Liver (tissue), 9 donors: ENCODE results near the gene CUEDC1. TPM values are rescaled to one million over a fixed set of nuclear protein-coding genes. Genes with fewer than 3 reads are reported as not detected.

Experiments
- DNase-seq: peaks from one replicate; pipeline ENCODE4 v3.0.0-alpha.2; 2017; ENCODE audit warnings: low spot score
- H3K27ac ChIP-seq, 2 donors: one replicate each; pipeline ENCODE4 v1.7.0; 2013; ENCODE audit warnings: inconsistent platforms in 2 of 2, low read length in 2 of 2, control low read depth in 1 of 2, low read depth in 1 of 2, mild to moderate bottlenecking in 1 of 2
- H3K27me3 ChIP-seq, 4 donors: one replicate each; pipeline versions ENCODE4 v1.6.1 to v1.7.0; 2013; ENCODE audit warnings: low read length in 3 of 4, inconsistent platforms in 1 of 4, mild to moderate bottlenecking in 1 of 4, moderate library complexity in 1 of 4; ENCODE audit not compliant: control insufficient read depth in 4 of 4, insufficient read depth in 4 of 4
- H3K36me3 ChIP-seq, 4 donors: one replicate each; pipeline versions ENCODE4 v1.6.1 to v1.7.0; 2013; ENCODE audit warnings: low read length in 3 of 4, mild to moderate bottlenecking in 3 of 4, low read depth in 1 of 4, moderate library complexity in 1 of 4; ENCODE audit not compliant: control insufficient read depth in 4 of 4, insufficient read depth in 3 of 4
- H3K4me1 ChIP-seq, 4 donors: one replicate each; pipeline versions ENCODE4 v1.6.1 to v1.7.0; 2013; ENCODE audit warnings: low read length in 3 of 4, mild to moderate bottlenecking in 3 of 4, moderate library complexity in 1 of 4; ENCODE audit not compliant: control insufficient read depth in 4 of 4, insufficient read depth in 4 of 4
- H3K4me3 ChIP-seq, 3 donors: one replicate each; pipeline versions ENCODE4 v1.6.1 to v1.7.0; 2013; ENCODE audit warnings: low read length in 3 of 3, control low read depth in 1 of 3, low read depth in 1 of 3, mild to moderate bottlenecking in 1 of 3
- H3K9ac ChIP-seq, 2 donors: one replicate each; pipeline ENCODE4 v1.7.0; 2013; ENCODE audit warnings: low read length in 2 of 2, mild to moderate bottlenecking in 2 of 2, moderate library complexity in 2 of 2, control low read depth in 1 of 2, low read depth in 1 of 2
- H3K9me3 ChIP-seq, 4 donors: one replicate each; pipeline versions ENCODE4 v1.6.1 to v1.7.0; 2013; ENCODE audit warnings: low read length in 3 of 4; ENCODE audit not compliant: control insufficient read depth in 4 of 4
- EGR1 ChIP-seq, 2 donors: IDR thresholded peaks; 2 replicates each; pipeline ENCODE4 v1.6.1; 2016 to 2018; ENCODE audit warnings: antibody characterized with exemption in 2 of 2, low read depth in 2 of 2
- FOXA1 ChIP-seq: IDR thresholded peaks from 2 replicates; pipeline ENCODE4 v1.6.1; 2016; ENCODE audit warnings: antibody characterized with exemption
- FOXA2 ChIP-seq: IDR thresholded peaks from 2 replicates; pipeline ENCODE4 v1.6.1; 2016; ENCODE audit warnings: antibody characterized with exemption
- GABPA ChIP-seq, 2 donors: IDR thresholded peaks in 1 of 2; conservative IDR thresholded peaks in 1 of 2; 2 replicates each; pipeline ENCODE4 v1.6.1; 2016; ENCODE audit warnings: antibody characterized with exemption in 2 of 2, mild to moderate bottlenecking in 1 of 2, moderate library complexity in 1 of 2
- HNF4A ChIP-seq, 2 donors: conservative IDR thresholded peaks; 2 replicates each; pipeline ENCODE4 v1.6.1; 2016; ENCODE audit warnings: antibody characterized with exemption in 2 of 2, mild to moderate bottlenecking in 2 of 2
- JUND ChIP-seq, 2 donors: IDR thresholded peaks; 2 replicates each; pipeline ENCODE4 v1.6.1; 2016; ENCODE audit warnings: antibody characterized with exemption in 2 of 2
- NR2F2 ChIP-seq: IDR thresholded peaks from 2 replicates; pipeline ENCODE4 v1.6.1; 2016; ENCODE audit warnings: antibody characterized with exemption
- RAD21 ChIP-seq, 2 donors: IDR thresholded peaks; 2 replicates each; pipeline ENCODE4 v1.6.1; 2016; ENCODE audit warnings: antibody characterized with exemption in 2 of 2, mild to moderate bottlenecking in 2 of 2
- RXRA ChIP-seq, 2 donors: IDR thresholded peaks; 2 replicates each; pipeline ENCODE4 v1.6.1; 2017 to 2018; ENCODE audit warnings: antibody characterized with exemption in 2 of 2, mild to moderate bottlenecking in 1 of 2
- SP1 ChIP-seq: IDR thresholded peaks from 2 replicates; pipeline ENCODE4 v1.6.1; 2018; ENCODE audit warnings: antibody characterized with exemption, mild to moderate bottlenecking
- TAF1 ChIP-seq: conservative IDR thresholded peaks from 2 replicates; pipeline ENCODE4 v1.6.1; 2016; ENCODE audit warnings: antibody characterized with exemption, mild to moderate bottlenecking
- YY1 ChIP-seq: IDR thresholded peaks from 2 replicates; pipeline ENCODE4 v1.6.1; 2016; ENCODE audit warnings: antibody characterized with exemption, mild to moderate bottlenecking
- WGBS: extraction: QIAGEN DNeasy Blood & Tissue Kit; methylation state at CpG from one replicate; pipeline ENCODE4 v1.1.7; 2013; 5-methylcytosine and 5-hydroxymethylcytosine counted together
- polyA plus RNA-seq, 2 donors: library from polyadenylated mRNA; stranded (reverse) in 1 of 2; unstranded in 1 of 2; fragments of 200-250 nt in 1 of 2; fragments of >200 nt in 1 of 2; fragmentation: Nextera tagmentation in 1 of 2; extraction: Ambion mirVana in 1 of 2; gene quantifications; one replicate each; pipeline versions ENCODE4 v1.2.1 to v1.2.3, GENCODE V29; 2013 to 2015
- total RNA-seq, 2 donors: library from RNA; depleted of rRNA; stranded (reverse); fragments of >200 nt; gene quantifications; one replicate each; pipeline ENCODE4 v1.2.3, GENCODE V29; 2014
- TF ChIP-seq, protein P1 (sequence below): IDR thresholded peaks from 2 replicates; pipeline ENCODE4 v1.6.1; 2016; ENCODE audit warnings: antibody characterized with exemption
- TF ChIP-seq, protein P2 (sequence below): fragments of 150-350 bp; IDR thresholded peaks from 2 replicates; pipeline ENCODE4 v1.5.1; 2017; ENCODE audit warnings: improper control_type of control experiment, low read depth, low read length; ENCODE audit not compliant: missing input control
- TF ChIP-seq, protein P3 (sequence below): IDR thresholded peaks from 2 replicates; pipeline ENCODE4 v1.6.1; 2016; ENCODE audit warnings: antibody characterized with exemption, mild to moderate bottlenecking
- TF ChIP-seq, protein P4 (sequence below): IDR thresholded peaks from 2 replicates; pipeline ENCODE4 v1.6.1; 2016; ENCODE audit warnings: antibody characterized with exemption
- TF ChIP-seq, protein P5 (sequence below): IDR thresholded peaks from 2 replicates; pipeline ENCODE4 v1.6.1; 2016; ENCODE audit warnings: antibody characterized with exemption
- donor health status: healthy.
- donor health status: healthy.
- donor health status: healthy.
- donor health status: healthy.
- donor health status: healthy.

Gene CUEDC1
- total and polyA plus RNA-seq, 4 donors: 2.6 to 4.9 (median 3.4) TPM

DNA sequence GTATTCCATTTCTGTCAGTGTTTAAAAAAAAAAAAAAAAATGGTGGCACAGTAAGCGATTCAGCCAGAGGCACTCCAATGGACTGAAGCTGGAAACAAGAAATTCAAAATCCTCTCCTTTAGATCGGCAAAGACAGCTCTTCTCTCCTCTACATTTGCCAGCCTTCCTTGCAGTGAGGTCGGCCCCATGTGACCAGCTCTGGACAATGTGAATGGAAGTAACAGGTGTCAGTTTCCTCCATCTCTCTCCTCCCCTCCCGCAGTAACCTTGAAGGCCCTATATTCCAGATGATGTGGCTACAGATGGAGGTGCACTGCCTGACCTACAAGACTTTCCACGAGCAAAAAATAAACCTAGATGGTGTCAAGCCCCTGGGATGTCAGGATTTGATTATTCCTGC is 15.0 kb downstream of the CUEDC1 start:
- no peak overlapping the region for H3K4me3 ChIP-seq
- H3K4me1 ChIP-seq: peaks cover 0 to 6% (median 3%) of the 10 kb centered on the region in 4 donors
- DNase-seq: no peak
- H3K9me3 ChIP-seq: no peaks in the 10 kb centered on the region
- no peaks in the 10 kb centered on the region for H3K27me3 ChIP-seq
- WGBS: 88% methylated on average over 5 of the region's 5 CpGs
- H3K27ac ChIP-seq: no peak overlapping the region
- TF ChIP-seq GABPA (IDR thresholded peaks at IDR 0.05 in 1 of 2, conservative IDR thresholded peaks at IDR 0.05 in 1 of 2) (no peak), HNF4A (conservative IDR thresholded peaks at IDR 0.05) (no peak), FOXA1 (no peak), SP1 (no peak), NR2F2 (no peak), TAF1 (no peak), RAD21 (IDR thresholded peaks at IDR 0.05) (no peak), RXRA (IDR thresholded peaks at IDR 0.05) (no peak), EGR1 (IDR thresholded peaks at IDR 0.05; ENCODE audit: low read depth in 2 of 2) (no peak), YY1 (no peak), JUND (IDR thresholded peaks at IDR 0.05) (no peak), FOXA2 (no peak)
- TF ChIP-seq, protein P1, sequence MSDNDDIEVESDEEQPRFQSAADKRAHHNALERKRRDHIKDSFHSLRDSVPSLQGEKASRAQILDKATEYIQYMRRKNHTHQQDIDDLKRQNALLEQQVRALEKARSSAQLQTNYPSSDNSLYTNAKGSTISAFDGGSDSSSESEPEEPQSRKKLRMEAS: no peak
- TF ChIP-seq, protein P2, sequence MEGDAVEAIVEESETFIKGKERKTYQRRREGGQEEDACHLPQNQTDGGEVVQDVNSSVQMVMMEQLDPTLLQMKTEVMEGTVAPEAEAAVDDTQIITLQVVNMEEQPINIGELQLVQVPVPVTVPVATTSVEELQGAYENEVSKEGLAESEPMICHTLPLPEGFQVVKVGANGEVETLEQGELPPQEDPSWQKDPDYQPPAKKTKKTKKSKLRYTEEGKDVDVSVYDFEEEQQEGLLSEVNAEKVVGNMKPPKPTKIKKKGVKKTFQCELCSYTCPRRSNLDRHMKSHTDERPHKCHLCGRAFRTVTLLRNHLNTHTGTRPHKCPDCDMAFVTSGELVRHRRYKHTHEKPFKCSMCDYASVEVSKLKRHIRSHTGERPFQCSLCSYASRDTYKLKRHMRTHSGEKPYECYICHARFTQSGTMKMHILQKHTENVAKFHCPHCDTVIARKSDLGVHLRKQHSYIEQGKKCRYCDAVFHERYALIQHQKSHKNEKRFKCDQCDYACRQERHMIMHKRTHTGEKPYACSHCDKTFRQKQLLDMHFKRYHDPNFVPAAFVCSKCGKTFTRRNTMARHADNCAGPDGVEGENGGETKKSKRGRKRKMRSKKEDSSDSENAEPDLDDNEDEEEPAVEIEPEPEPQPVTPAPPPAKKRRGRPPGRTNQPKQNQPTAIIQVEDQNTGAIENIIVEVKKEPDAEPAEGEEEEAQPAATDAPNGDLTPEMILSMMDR: no peak
- TF ChIP-seq, protein P3, sequence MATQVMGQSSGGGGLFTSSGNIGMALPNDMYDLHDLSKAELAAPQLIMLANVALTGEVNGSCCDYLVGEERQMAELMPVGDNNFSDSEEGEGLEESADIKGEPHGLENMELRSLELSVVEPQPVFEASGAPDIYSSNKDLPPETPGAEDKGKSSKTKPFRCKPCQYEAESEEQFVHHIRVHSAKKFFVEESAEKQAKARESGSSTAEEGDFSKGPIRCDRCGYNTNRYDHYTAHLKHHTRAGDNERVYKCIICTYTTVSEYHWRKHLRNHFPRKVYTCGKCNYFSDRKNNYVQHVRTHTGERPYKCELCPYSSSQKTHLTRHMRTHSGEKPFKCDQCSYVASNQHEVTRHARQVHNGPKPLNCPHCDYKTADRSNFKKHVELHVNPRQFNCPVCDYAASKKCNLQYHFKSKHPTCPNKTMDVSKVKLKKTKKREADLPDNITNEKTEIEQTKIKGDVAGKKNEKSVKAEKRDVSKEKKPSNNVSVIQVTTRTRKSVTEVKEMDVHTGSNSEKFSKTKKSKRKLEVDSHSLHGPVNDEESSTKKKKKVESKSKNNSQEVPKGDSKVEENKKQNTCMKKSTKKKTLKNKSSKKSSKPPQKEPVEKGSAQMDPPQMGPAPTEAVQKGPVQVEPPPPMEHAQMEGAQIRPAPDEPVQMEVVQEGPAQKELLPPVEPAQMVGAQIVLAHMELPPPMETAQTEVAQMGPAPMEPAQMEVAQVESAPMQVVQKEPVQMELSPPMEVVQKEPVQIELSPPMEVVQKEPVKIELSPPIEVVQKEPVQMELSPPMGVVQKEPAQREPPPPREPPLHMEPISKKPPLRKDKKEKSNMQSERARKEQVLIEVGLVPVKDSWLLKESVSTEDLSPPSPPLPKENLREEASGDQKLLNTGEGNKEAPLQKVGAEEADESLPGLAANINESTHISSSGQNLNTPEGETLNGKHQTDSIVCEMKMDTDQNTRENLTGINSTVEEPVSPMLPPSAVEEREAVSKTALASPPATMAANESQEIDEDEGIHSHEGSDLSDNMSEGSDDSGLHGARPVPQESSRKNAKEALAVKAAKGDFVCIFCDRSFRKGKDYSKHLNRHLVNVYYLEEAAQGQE: no peak
- TF ChIP-seq, protein P4, sequence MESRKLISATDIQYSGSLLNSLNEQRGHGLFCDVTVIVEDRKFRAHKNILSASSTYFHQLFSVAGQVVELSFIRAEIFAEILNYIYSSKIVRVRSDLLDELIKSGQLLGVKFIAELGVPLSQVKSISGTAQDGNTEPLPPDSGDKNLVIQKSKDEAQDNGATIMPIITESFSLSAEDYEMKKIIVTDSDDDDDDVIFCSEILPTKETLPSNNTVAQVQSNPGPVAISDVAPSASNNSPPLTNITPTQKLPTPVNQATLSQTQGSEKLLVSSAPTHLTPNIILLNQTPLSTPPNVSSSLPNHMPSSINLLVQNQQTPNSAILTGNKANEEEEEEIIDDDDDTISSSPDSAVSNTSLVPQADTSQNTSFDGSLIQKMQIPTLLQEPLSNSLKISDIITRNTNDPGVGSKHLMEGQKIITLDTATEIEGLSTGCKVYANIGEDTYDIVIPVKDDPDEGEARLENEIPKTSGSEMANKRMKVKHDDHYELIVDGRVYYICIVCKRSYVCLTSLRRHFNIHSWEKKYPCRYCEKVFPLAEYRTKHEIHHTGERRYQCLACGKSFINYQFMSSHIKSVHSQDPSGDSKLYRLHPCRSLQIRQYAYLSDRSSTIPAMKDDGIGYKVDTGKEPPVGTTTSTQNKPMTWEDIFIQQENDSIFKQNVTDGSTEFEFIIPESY: no peak
- no peak overlapping the region for H3K9ac ChIP-seq
- no peaks in the 10 kb centered on the region for H3K36me3 ChIP-seq

DNA sequence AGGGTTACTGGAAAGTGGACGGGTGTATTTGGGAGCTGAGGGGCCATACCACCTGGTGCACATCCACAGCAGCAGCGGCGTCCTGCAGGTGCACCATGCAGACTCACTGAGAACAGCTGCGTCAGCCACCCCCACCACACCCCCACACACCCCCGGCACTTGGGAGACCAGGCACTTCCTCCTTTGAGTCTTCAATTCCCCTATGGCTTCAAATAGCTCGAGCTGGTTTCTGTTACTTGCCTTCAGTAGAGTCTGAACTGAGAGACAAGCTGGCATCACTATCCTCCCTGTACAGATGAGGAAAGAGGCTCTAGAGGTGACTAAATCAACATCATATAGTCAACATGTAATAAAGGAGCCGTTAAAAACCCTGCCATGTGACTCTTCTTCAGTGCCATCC is 15.4 kb downstream of the CUEDC1 start:
- Histone ChIP-seq H3K9me3 (no peaks in the 10 kb centered on the region), H3K27me3 (no peaks in the 10 kb centered on the region), H3K4me1 (peaks cover 0 to 6% (median 3%) of the 10 kb centered on the region in 4 donors), H3K36me3 (no peaks in the 10 kb centered on the region), H3K9ac (no peak overlapping the region), H3K4me3 (no peak overlapping the region), H3K27ac (no peak overlapping the region)
- no peak for DNase-seq
- 75% methylated on average over 7 of the region's 7 CpGs for WGBS
- no peak for TF ChIP-seq YY1
- no peak for TF ChIP-seq FOXA2
- TF ChIP-seq, protein P4: no peak
- TF ChIP-seq HNF4A (conservative IDR thresholded peaks at IDR 0.05): no peak
- no peak for TF ChIP-seq FOXA1
- TF ChIP-seq, protein P5, sequence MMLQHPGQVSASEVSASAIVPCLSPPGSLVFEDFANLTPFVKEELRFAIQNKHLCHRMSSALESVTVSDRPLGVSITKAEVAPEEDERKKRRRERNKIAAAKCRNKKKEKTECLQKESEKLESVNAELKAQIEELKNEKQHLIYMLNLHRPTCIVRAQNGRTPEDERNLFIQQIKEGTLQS: no peak
- TF ChIP-seq RAD21 (IDR thresholded peaks at IDR 0.05): no peak
- TF ChIP-seq, protein P3: no peak
- no peak for TF ChIP-seq RXRA (IDR thresholded peaks at IDR 0.05)
- TF ChIP-seq GABPA (IDR thresholded peaks at IDR 0.05 in 1 of 2, conservative IDR thresholded peaks at IDR 0.05 in 1 of 2): no peak
